ENCODE data around the gene MICAL3. TPM values are rescaled to one million over a fixed set of nuclear protein-coding genes. Genes with fewer than 3 reads are reported as not detected.
"Not testable (repeated sequence)": the region's sequence is repeated elsewhere in the genome, so short reads cannot be mapped to it uniquely, and the experiment has no call there.

MICAL3 gene
- polyA plus RNA-seq, 3 donors = 0.23 to 0.84 TPM; not detected in 1

DNA sequence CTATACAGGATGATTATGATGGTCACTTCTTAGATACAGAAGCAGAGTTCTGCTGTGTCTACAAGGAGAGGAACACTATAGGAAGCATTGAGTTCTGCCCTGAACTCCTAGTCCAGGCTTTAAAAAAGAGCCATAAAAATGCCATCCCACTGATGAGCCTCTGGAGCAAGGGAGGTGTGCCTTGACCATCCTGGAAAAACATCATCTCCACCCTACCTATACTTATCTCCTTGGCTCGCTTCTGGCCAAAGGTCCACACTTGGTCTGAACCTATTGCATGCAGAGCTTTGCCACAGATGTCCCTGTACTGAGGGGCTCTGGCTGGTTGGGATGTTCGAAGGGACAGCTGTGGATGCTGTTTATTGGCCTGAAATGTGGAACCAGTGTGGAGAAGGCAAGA lies 49.1 kb upstream of the MICAL3 start:
- Histone ChIP-seq H3K4me3 (replicated peaks in 1 of 3; ENCODE audit: low read depth in 2 of 3, low read length in 3 of 3) (no peak overlapping the region), H4K20me1 (ENCODE audit: insufficient read depth, low read length) (no peaks in the 10 kb centered on the region), H3K27me3 (ENCODE audit: control insufficient read depth in 2 of 2, insufficient read depth in 2 of 2, low read length in 2 of 2) (no peaks in the 10 kb centered on the region), H3K27ac (ENCODE audit: low read depth in 1 of 2, low read length in 2 of 2) (no peak overlapping the region), H3K9ac (ENCODE audit: insufficient read depth, low read length, poor library complexity, severe bottlenecking) (no peak overlapping the region), H3K9me3 (replicated peaks in 1 of 2; ENCODE audit: control insufficient read depth in 1 of 2, insufficient read depth in 1 of 2, low read length in 2 of 2) (no peaks in the 10 kb centered on the region), H3K79me2 (ENCODE audit: insufficient read depth, low read length) (peaks cover 16% of the 10 kb centered on the region), H3K36me3 (replicated peaks in 1 of 2; ENCODE audit: control insufficient read depth in 1 of 2, insufficient read depth in 2 of 2, low read length in 2 of 2) (no peaks in the 10 kb centered on the region), H3K4me2 (replicated peaks; ENCODE audit: extremely low read depth, low read length, poor library complexity, severe bottlenecking) (no peak overlapping the region), H2AFZ (ENCODE audit: insufficient read depth, low read depth, low read length, poor library complexity, severe bottlenecking) (no peak overlapping the region), H3K4me1 (ENCODE audit: control insufficient read depth in 1 of 2, insufficient read depth in 2 of 2, low read length in 2 of 2) (peaks cover 14 to 19% of the 10 kb centered on the region in 2 donors)
- DNase-seq = no peak
- 92% methylated on average over 1 of the region's 2 CpGs for WGBS (ENCODE audit: insufficient coverage)
- Mint-ChIP-seq H3K4me1 (peaks cover 13% of the 10 kb centered on the region), H3K27ac (no peak overlapping the region), H3K27me3 (ENCODE audit: low read depth in 3 of 3) (peaks cover 0 to 2% (median 2%) of the 10 kb centered on the region in 3 donors), H3K36me3 (no peaks in the 10 kb centered on the region), H3K4me3 (no peak overlapping the region), H3K9me3 (no peaks in the 10 kb centered on the region)
- intact Hi-C loops (cut with micrococcal nuclease) = loop anchor here (10.0 kb wide), 2 partner anchors 329 to 989 kb away; partner anchors contain the start of gene IL17RA (in 1 of the 2)
- TF ChIP-seq CTCF (IDR thresholded peaks at IDR 0.05) = no peak

GRCh38 chr22:18071968-18072310 lies 47.6 kb upstream of the MICAL3 start:
- Histone ChIP-seq H3K79me2 (ENCODE audit: insufficient read depth, low read length) (peaks cover 3% of the 10 kb centered on the region), H2AFZ (ENCODE audit: insufficient read depth, low read depth, low read length, poor library complexity, severe bottlenecking) (no peak overlapping the region), H3K27ac (ENCODE audit: low read depth in 1 of 2, low read length in 2 of 2) (no peak overlapping the region), H3K36me3 (replicated peaks in 1 of 2; ENCODE audit: control insufficient read depth in 1 of 2, insufficient read depth in 2 of 2, low read length in 2 of 2) (no peaks in the 10 kb centered on the region), H3K4me3 (replicated peaks in 1 of 3; ENCODE audit: low read depth in 2 of 3, low read length in 3 of 3) (no peak overlapping the region), H3K27me3 (ENCODE audit: control insufficient read depth in 2 of 2, insufficient read depth in 2 of 2, low read length in 2 of 2) (no peaks in the 10 kb centered on the region), H3K4me2 (replicated peaks; ENCODE audit: extremely low read depth, low read length, poor library complexity, severe bottlenecking) (no peak overlapping the region), H4K20me1 (ENCODE audit: insufficient read depth, low read length) (no peaks in the 10 kb centered on the region), H3K9me3 (replicated peaks in 1 of 2; ENCODE audit: control insufficient read depth in 1 of 2, insufficient read depth in 1 of 2, low read length in 2 of 2) (no peaks in the 10 kb centered on the region), H3K9ac (ENCODE audit: insufficient read depth, low read length, poor library complexity, severe bottlenecking) (no peak overlapping the region), H3K4me1 (ENCODE audit: control insufficient read depth in 1 of 2, insufficient read depth in 2 of 2, low read length in 2 of 2) (peaks cover 9% of the 10 kb centered on the region in 2 donors)
- intact Hi-C loops (cut with micrococcal nuclease) = loop anchor here (10.0 kb wide), 2 partner anchors 327 to 987 kb away; partner anchors contain the start of gene IL17RA (in 1 of the 2)
- Mint-ChIP-seq H3K4me3 (no peak overlapping the region), H3K9me3 (no peaks in the 10 kb centered on the region), H3K4me1 (peaks cover 8% of the 10 kb centered on the region), H3K27ac (peak overlapping the region in 1 of 7 donors; percentile 48), H3K36me3 (no peaks in the 10 kb centered on the region), H3K27me3 (ENCODE audit: low read depth in 3 of 3) (peaks cover 5 to 7% (median 7%) of the 10 kb centered on the region in 3 donors)
- 86% methylated on average over 1 of the region's 1 CpG for WGBS (ENCODE audit: insufficient coverage)
- no peak for TF ChIP-seq CTCF (IDR thresholded peaks at IDR 0.05)
- no peak for DNase-seq

GRCh38 chr22:18071307-18071967 lies 47.1 kb upstream of the MICAL3 start:
- not testable (repeated sequence) for H3K4me3 Mint-ChIP-seq; DNase-seq; H3K27ac Mint-ChIP-seq; H3K79me2 ChIP-seq (ENCODE audit: insufficient read depth, low read length); H3K27me3 Mint-ChIP-seq (ENCODE audit: low read depth in 3 of 3); H3K9ac ChIP-seq (ENCODE audit: insufficient read depth, low read length, poor library complexity, severe bottlenecking); H3K9me3 Mint-ChIP-seq; H3K27me3 ChIP-seq (ENCODE audit: control insufficient read depth in 2 of 2, insufficient read depth in 2 of 2, low read length in 2 of 2); H3K4me3 ChIP-seq (replicated peaks in 1 of 3; ENCODE audit: low read depth in 2 of 3, low read length in 3 of 3); H3K9me3 ChIP-seq (replicated peaks in 1 of 2; ENCODE audit: control insufficient read depth in 1 of 2, insufficient read depth in 1 of 2, low read length in 2 of 2); H2AFZ ChIP-seq (ENCODE audit: insufficient read depth, low read depth, low read length, poor library complexity, severe bottlenecking); H3K4me1 ChIP-seq (ENCODE audit: control insufficient read depth in 1 of 2, insufficient read depth in 2 of 2, low read length in 2 of 2); H3K4me1 Mint-ChIP-seq; H3K36me3 Mint-ChIP-seq; H3K36me3 ChIP-seq (replicated peaks in 1 of 2; ENCODE audit: control insufficient read depth in 1 of 2, insufficient read depth in 2 of 2, low read length in 2 of 2); H3K4me2 ChIP-seq (replicated peaks; ENCODE audit: extremely low read depth, low read length, poor library complexity, severe bottlenecking); H4K20me1 ChIP-seq (ENCODE audit: insufficient read depth, low read length); H3K27ac ChIP-seq (ENCODE audit: low read depth in 1 of 2, low read length in 2 of 2)
- WGBS (ENCODE audit: insufficient coverage) = 100% methylated on average over 2 of the region's 7 CpGs
- intact Hi-C loops (cut with micrococcal nuclease) = loop anchor here (10.0 kb wide), 2 partner anchors 327 to 987 kb away; partner anchors contain the start of gene IL17RA (in 1 of the 2)

All from CD14-positive monocyte (primary cell).